ENCODE measurements around the gene ITPR2. TPM values are rescaled to one million over a fixed set of nuclear protein-coding genes. Genes with fewer than 3 reads are reported as not detected.

ITPR2 gene
- total RNA-seq, 1 donor: 19.2 TPM

GRCh38 chr12:26751179-26751578, 81.8 kb downstream of the ITPR2 start:
- H4K20me1 ChIP-seq (ENCODE audit: insufficient read depth, low read length): no peaks in the 10 kb centered on the region
- H3K4me3 ChIP-seq (ENCODE audit: insufficient read depth, low read length): no peak overlapping the region
- no peak overlapping the region for H2AFZ ChIP-seq (ENCODE audit: low read length)
- no peaks in the 10 kb centered on the region for H3K36me3 ChIP-seq (ENCODE audit: insufficient read depth, low read length)
- no peaks in the 10 kb centered on the region for H3K9me3 ChIP-seq (ENCODE audit: low read depth, low read length)
- H3K27me3 ChIP-seq (ENCODE audit: insufficient read depth, low read length): no peaks in the 10 kb centered on the region
- TF ChIP-seq CTCF (IDR thresholded peaks at IDR 0.05; ENCODE audit: extremely low read depth, low read depth, low read length): no peak
- no peak overlapping the region for H3K4me2 ChIP-seq (ENCODE audit: insufficient read depth, low read length)
- no peak for DNase-seq (ENCODE audit: insufficient read length, low spot score, missing footprints)
- H3K79me2 ChIP-seq (ENCODE audit: insufficient read depth, low read length): no peaks in the 10 kb centered on the region
- H3K27ac ChIP-seq (ENCODE audit: low read depth, low read length): no peak overlapping the region
- peaks cover 20% of the 10 kb centered on the region for H3K4me1 ChIP-seq (ENCODE audit: insufficient read depth, low read length)

GRCh38 chr12:26750531-26751175, 82.3 kb downstream of the ITPR2 start:
- no peak overlapping the region for H3K4me2 ChIP-seq (ENCODE audit: insufficient read depth, low read length)
- H4K20me1 ChIP-seq (ENCODE audit: insufficient read depth, low read length): no peaks in the 10 kb centered on the region
- no peak for TF ChIP-seq CTCF (IDR thresholded peaks at IDR 0.05; ENCODE audit: extremely low read depth, low read depth, low read length)
- peaks cover 24% of the 10 kb centered on the region for H3K4me1 ChIP-seq (ENCODE audit: insufficient read depth, low read length)
- no peak overlapping the region for H2AFZ ChIP-seq (ENCODE audit: low read length)
- H3K27me3 ChIP-seq (ENCODE audit: insufficient read depth, low read length): no peaks in the 10 kb centered on the region
- H3K36me3 ChIP-seq (ENCODE audit: insufficient read depth, low read length): no peaks in the 10 kb centered on the region
- no peaks in the 10 kb centered on the region for H3K9me3 ChIP-seq (ENCODE audit: low read depth, low read length)
- H3K4me3 ChIP-seq (ENCODE audit: insufficient read depth, low read length): no peak overlapping the region
- H3K27ac ChIP-seq (ENCODE audit: low read depth, low read length): no peak overlapping the region
- no peaks in the 10 kb centered on the region for H3K79me2 ChIP-seq (ENCODE audit: insufficient read depth, low read length)
- DNase-seq (ENCODE audit: insufficient read length, low spot score, missing footprints): no peak

- Histone ChIP-seq H3K4me2 (ENCODE audit: insufficient read depth, low read length) (no peak overlapping the region), H3K79me2 (ENCODE audit: insufficient read depth, low read length) (no peaks in the 10 kb centered on the region), H4K20me1 (ENCODE audit: insufficient read depth, low read length) (no peaks in the 10 kb centered on the region), H3K9me3 (ENCODE audit: low read depth, low read length) (no peaks in the 10 kb centered on the region), H3K4me3 (ENCODE audit: insufficient read depth, low read length) (no peak overlapping the region), H3K4me1 (ENCODE audit: insufficient read depth, low read length) (peaks cover 24% of the 10 kb centered on the region), H3K27ac (ENCODE audit: low read depth, low read length) (no peak overlapping the region), H3K27me3 (ENCODE audit: insufficient read depth, low read length) (no peaks in the 10 kb centered on the region), H3K36me3 (ENCODE audit: insufficient read depth, low read length) (no peaks in the 10 kb centered on the region), H2AFZ (ENCODE audit: low read length) (no peak overlapping the region)
- DNase-seq (ENCODE audit: insufficient read length, low spot score, missing footprints): no peak
- no peak for TF ChIP-seq CTCF (IDR thresholded peaks at IDR 0.05; ENCODE audit: extremely low read depth, low read depth, low read length)
These were observed 83.2 kb downstream of the ITPR2 start for GRCh38 chr12:26749781-26750180.

- peaks cover 24% of the 10 kb centered on the region for H3K4me1 ChIP-seq (ENCODE audit: insufficient read depth, low read length)
- no peaks in the 10 kb centered on the region for H4K20me1 ChIP-seq (ENCODE audit: insufficient read depth, low read length)
- H3K9me3 ChIP-seq (ENCODE audit: low read depth, low read length): no peaks in the 10 kb centered on the region
- peak overlapping the region; percentile 0 for H3K27ac ChIP-seq (ENCODE audit: low read depth, low read length)
- H3K36me3 ChIP-seq (ENCODE audit: insufficient read depth, low read length): no peaks in the 10 kb centered on the region
- H3K79me2 ChIP-seq (ENCODE audit: insufficient read depth, low read length): peaks cover 4% of the 10 kb centered on the region
- no peak for TF ChIP-seq CTCF (IDR thresholded peaks at IDR 0.05; ENCODE audit: extremely low read depth, low read depth, low read length)
- H3K27me3 ChIP-seq (ENCODE audit: insufficient read depth, low read length): no peaks in the 10 kb centered on the region
- peak overlapping the region; percentile 49 for H3K4me2 ChIP-seq (ENCODE audit: insufficient read depth, low read length)
- no peak for DNase-seq (ENCODE audit: insufficient read length, low spot score, missing footprints)
- no peak overlapping the region for H3K4me3 ChIP-seq (ENCODE audit: insufficient read depth, low read length)
- no peak overlapping the region for H2AFZ ChIP-seq (ENCODE audit: low read length)
These were observed 84.1 kb downstream of the ITPR2 start for GRCh38 chr12:26748741-26749431.
